ENCODE data around the gene PDZD7.

Gene PDZD7

DNA sequence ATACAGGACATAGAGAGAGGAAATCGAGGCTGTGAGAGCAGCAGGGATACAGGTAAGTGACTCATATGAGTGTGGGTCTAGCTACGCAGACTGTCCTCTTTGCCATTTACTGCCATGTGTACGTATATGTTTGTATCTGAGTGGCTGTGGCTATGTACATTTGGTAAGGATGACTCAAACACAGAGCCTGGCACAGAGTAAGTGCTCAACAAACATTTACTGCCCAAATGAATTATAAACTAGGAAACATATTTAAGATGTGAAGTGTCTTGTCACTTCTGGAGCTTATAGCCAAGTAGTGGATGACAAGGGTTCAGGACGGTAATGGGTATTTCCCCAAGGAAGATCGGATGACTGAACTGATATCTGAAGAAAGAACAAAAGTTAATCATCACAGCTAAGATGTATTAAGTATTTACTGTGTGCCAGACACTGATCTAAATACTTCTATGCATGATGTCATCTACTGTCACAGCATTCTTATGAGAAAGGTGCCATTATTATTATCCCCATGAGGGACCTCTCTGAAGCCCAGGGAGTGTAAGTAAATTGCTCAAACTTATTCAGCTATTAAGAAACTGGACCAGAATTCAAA lies 49.7 kb downstream of the PDZD7 start:
- DNase-seq (ENCODE audit: low read depth, low spot score), result no peak
- no peak for TF ChIP-seq CTCF (IDR thresholded peaks at IDR 0.05; ENCODE audit: insufficient read depth, low read length, missing control alignments)
- no peak overlapping the region for H3K4me3 ChIP-seq (ENCODE audit: low read depth, low read length)
- CTCF ChIA-PET, result interaction anchor here (0.9 to 10.0 kb wide), 4 partner anchors 9 to 37 kb away, joined by 3 to 119 read pairs (median 4); partner anchors contain the start of gene LZTS2
- POLR2A ChIA-PET, result no interaction called here

- no peak for DNase-seq (ENCODE audit: low read depth, low spot score)
- CTCF ChIA-PET, result interaction anchor here (0.9 to 10.0 kb wide), 3 partner anchors 10 to 38 kb away, joined by 3 to 119 read pairs (median 4); partner anchors contain the start of gene LZTS2
- H3K4me3 ChIP-seq (ENCODE audit: low read depth, low read length), result no peak overlapping the region
- no peak for TF ChIP-seq CTCF (IDR thresholded peaks at IDR 0.05; ENCODE audit: insufficient read depth, low read length, missing control alignments)
- POLR2A ChIA-PET, result no interaction called here
Measured at GRCh38 chr10:100980711-100981110, 50.2 kb downstream of the PDZD7 start.

DNA sequence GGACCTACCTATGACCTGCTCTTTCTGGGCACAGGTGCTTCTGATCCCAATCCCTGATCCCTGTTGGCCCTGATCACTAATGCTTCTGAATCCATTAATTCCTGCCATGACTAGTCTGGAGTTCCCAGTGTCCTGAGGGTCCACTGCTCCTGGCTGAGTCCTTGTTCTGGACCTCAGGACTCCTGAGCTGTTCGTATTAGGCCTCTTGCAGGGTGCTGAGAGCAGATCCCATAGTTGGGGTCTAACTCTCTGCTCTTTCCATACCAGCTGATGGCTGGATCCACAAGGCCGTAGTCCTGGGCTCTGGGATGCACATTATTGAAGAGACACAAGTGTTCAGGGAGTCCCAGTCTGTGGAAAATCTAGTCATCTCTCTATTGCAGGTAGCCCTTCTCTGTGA lies 50.6 kb downstream of the PDZD7 start:
- no peak for TF ChIP-seq CTCF (IDR thresholded peaks at IDR 0.05; ENCODE audit: insufficient read depth, low read length, missing control alignments)
- ChIA-PET CTCF (interaction anchor here (0.9 to 1.4 kb wide), 2 partner anchors 10 to 38 kb away, joined by 3 to 4 read pairs; no protein-coding TSS in a partner anchor), POLR2A (no interaction called here)
- H3K4me3 ChIP-seq (ENCODE audit: low read depth, low read length), result no peak overlapping the region
- no peak for DNase-seq (ENCODE audit: low read depth, low spot score)

GRCh38 chr10:100979791-100980272 lies 51.1 kb downstream of the PDZD7 start:
- ChIA-PET POLR2A (interaction anchor here (1.0 kb wide), 1 partner anchor 35 kb away, joined by 4 read pairs; no protein-coding TSS in a partner anchor), CTCF (interaction anchor here (0.7 to 1.4 kb wide), 2 partner anchors 11 kb away, joined by 3 read pairs; partner anchors contain the start of gene SEMA4G)
- no peak overlapping the region for H3K4me3 ChIP-seq (ENCODE audit: low read depth, low read length)
- DNase-seq (ENCODE audit: low read depth, low spot score), result no peak
- no peak for TF ChIP-seq CTCF (IDR thresholded peaks at IDR 0.05; ENCODE audit: insufficient read depth, low read length, missing control alignments)

DNA sequence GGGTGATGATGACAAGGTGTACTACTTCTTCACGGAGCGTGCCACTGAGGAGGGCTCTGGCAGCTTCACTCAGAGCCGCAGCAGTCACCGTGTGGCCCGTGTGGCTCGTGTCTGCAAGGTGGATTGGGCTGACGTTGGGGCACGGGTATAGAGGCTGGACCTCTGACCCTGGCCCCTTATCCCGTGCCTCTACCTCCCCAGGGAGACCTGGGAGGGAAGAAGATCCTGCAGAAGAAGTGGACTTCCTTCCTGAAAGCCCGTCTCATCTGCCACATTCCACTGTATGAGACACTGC lies 52.1 kb downstream of the PDZD7 start:
- CTCF ChIA-PET, result no interaction called here
- TF ChIP-seq CTCF (IDR thresholded peaks at IDR 0.05; ENCODE audit: insufficient read depth, low read length, missing control alignments), result no peak
- no peak for DNase-seq (ENCODE audit: low read depth, low spot score)
- POLR2A ChIA-PET, result no interaction called here
- no peak overlapping the region for H3K4me3 ChIP-seq (ENCODE audit: low read depth, low read length)

- TF ChIP-seq CTCF (IDR thresholded peaks at IDR 0.05; ENCODE audit: insufficient read depth, low read length, missing control alignments), result no peak
- CTCF ChIA-PET, result interaction anchor here (0.9 kb wide), 1 partner anchor 36 kb away, joined by 3 read pairs; no protein-coding TSS in a partner anchor
- POLR2A ChIA-PET, result no interaction called here
- no peak overlapping the region for H3K4me3 ChIP-seq (ENCODE audit: low read depth, low read length)
- no peak for DNase-seq (ENCODE audit: low read depth, low spot score)
Measured at GRCh38 chr10:100978121-100978900, 52.6 kb downstream of the PDZD7 start.
